ENCODE results near the gene RPL27. TPM values are rescaled to one million over a fixed set of nuclear protein-coding genes. Genes with fewer than 3 reads are reported as not detected.
"Not testable (repeated sequence)": the region's sequence is repeated elsewhere in the genome, so short reads cannot be mapped to it uniquely, and the experiment has no call there.

The RPL27 gene
- polyA plus RNA-seq, 2 donors, result 2,102 to 2,622 TPM

DNA sequence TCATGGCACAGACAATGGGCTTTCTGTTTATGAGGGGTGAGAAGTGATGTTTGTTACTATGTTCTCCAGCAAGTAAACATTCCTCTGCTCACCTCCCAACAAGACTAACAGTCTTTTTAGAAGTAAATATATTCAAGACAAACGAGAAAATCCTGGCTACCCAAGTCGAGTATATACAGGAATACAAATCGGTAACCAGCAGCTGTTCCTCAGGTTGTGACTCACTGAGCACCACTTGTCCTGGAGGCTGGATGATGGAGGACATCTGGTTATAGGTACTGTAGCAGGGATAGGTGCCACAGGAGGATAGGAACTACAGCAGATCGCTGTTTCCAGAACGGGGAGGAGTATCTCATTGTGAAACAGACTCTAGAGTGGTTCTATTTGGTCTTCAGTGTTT is 5.3 kb upstream of the RPL27 start:
- Histone ChIP-seq H3K27me3 (ENCODE audit: control insufficient read depth in 1 of 2, insufficient read depth in 2 of 2, low read length in 2 of 2) (no peaks in the 10 kb centered on the region), H3K4me3 (ENCODE audit: low read depth in 1 of 2, low read length in 2 of 2) (no peak overlapping the region), H3K9me3 (ENCODE audit: control insufficient read depth in 2 of 2, insufficient read depth in 1 of 2, low read depth in 1 of 2, low read length in 1 of 2) (no peaks in the 10 kb centered on the region), H3K4me1 (ENCODE audit: control insufficient read depth in 2 of 2, insufficient read depth in 2 of 2, low read length in 1 of 2) (peaks cover 0 to 2% of the 10 kb centered on the region in 2 donors), H3K27ac (ENCODE audit: low read depth in 2 of 2, low read length in 1 of 2) (no peak overlapping the region), H3K36me3 (ENCODE audit: control insufficient read depth in 2 of 2, insufficient read depth in 2 of 2, low read length in 1 of 2) (peaks cover 19 to 28% of the 10 kb centered on the region in 2 donors)
- 79 to 85% methylated on average over 5 of the region's 5 CpGs for WGBS, 2 donors

DNA sequence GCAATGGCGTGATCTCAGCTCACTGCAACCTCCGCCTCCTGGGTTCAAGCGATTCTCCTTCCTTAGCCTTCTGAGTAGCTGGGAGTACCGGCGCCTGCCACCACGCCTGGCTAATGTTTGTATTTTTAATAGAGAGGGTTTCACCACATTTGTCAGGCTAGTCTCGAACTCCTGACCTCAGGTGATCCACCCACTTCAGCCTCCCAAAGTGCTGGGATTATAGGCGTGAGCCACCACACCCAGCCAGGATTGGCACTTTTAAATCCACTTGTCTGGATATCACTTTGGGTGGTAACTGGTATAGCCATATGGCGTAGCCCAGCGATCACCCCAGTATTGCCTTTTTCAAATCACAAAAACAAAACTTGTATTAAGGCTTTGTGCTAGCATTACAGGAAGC is 4.3 kb upstream of the RPL27 start:
- not testable (repeated sequence) for H3K4me3 ChIP-seq (ENCODE audit: low read depth in 1 of 2, low read length in 2 of 2); H3K4me1 ChIP-seq (ENCODE audit: control insufficient read depth in 2 of 2, insufficient read depth in 2 of 2, low read length in 1 of 2); H3K27ac ChIP-seq (ENCODE audit: low read depth in 2 of 2, low read length in 1 of 2); H3K27me3 ChIP-seq (ENCODE audit: control insufficient read depth in 1 of 2, insufficient read depth in 2 of 2, low read length in 2 of 2); H3K9me3 ChIP-seq (ENCODE audit: control insufficient read depth in 2 of 2, insufficient read depth in 1 of 2, low read depth in 1 of 2, low read length in 1 of 2)
- H3K36me3 ChIP-seq (ENCODE audit: control insufficient read depth in 2 of 2, insufficient read depth in 2 of 2, low read length in 1 of 2), result peaks cover 16 to 23% of the 10 kb centered on the region in 2 donors
- WGBS, 2 donors, result 83% methylated on average over 10 of the region's 10 CpGs

- Histone ChIP-seq H3K9me3 (ENCODE audit: control insufficient read depth in 2 of 2, insufficient read depth in 1 of 2, low read depth in 1 of 2, low read length in 1 of 2) (no peaks in the 10 kb centered on the region), H3K27ac (ENCODE audit: low read depth in 2 of 2, low read length in 1 of 2) (peak overlapping the region; percentile 83 to 93), H3K27me3 (ENCODE audit: control insufficient read depth in 1 of 2, insufficient read depth in 2 of 2, low read length in 2 of 2) (no peaks in the 10 kb centered on the region), H3K4me3 (ENCODE audit: low read depth in 1 of 2, low read length in 2 of 2) (peak overlapping the region in 1 of 2 donors; percentile 33), H3K36me3 (ENCODE audit: control insufficient read depth in 2 of 2, insufficient read depth in 2 of 2, low read length in 1 of 2) (peaks cover 6 to 16% of the 10 kb centered on the region in 2 donors), H3K4me1 (ENCODE audit: control insufficient read depth in 2 of 2, insufficient read depth in 2 of 2, low read length in 1 of 2) (peaks cover 0 to 5% of the 10 kb centered on the region in 2 donors)
- WGBS, 2 donors, result 16 to 18% methylated on average over 5 of the region's 5 CpGs
Measured at GRCh38 chr17:42997390-42997983, 732 bp upstream of the RPL27 start.

GRCh38 chr17:42999003-42999525 is 845 bp downstream of the RPL27 start:
- peaks cover 0 to 5% of the 10 kb centered on the region in 2 donors for H3K4me1 ChIP-seq (ENCODE audit: control insufficient read depth in 2 of 2, insufficient read depth in 2 of 2, low read length in 1 of 2)
- peaks cover 9 to 20% of the 10 kb centered on the region in 2 donors for H3K36me3 ChIP-seq (ENCODE audit: control insufficient read depth in 2 of 2, insufficient read depth in 2 of 2, low read length in 1 of 2)
- WGBS, 2 donors, result 8 to 11% methylated on average over 10 of the region's 10 CpGs
- peak overlapping the region; percentile 82 to 90 for H3K4me3 ChIP-seq (ENCODE audit: low read depth in 1 of 2, low read length in 2 of 2)
- peak overlapping the region; percentile 93 to 98 for H3K27ac ChIP-seq (ENCODE audit: low read depth in 2 of 2, low read length in 1 of 2)
- H3K27me3 ChIP-seq (ENCODE audit: control insufficient read depth in 1 of 2, insufficient read depth in 2 of 2, low read length in 2 of 2), result no peaks in the 10 kb centered on the region
- no peaks in the 10 kb centered on the region for H3K9me3 ChIP-seq (ENCODE audit: control insufficient read depth in 2 of 2, insufficient read depth in 1 of 2, low read depth in 1 of 2, low read length in 1 of 2)

- not testable (repeated sequence) for H3K4me1 ChIP-seq (ENCODE audit: control insufficient read depth in 2 of 2, insufficient read depth in 2 of 2, low read length in 1 of 2); H3K4me3 ChIP-seq (ENCODE audit: low read depth in 1 of 2, low read length in 2 of 2); H3K27ac ChIP-seq (ENCODE audit: low read depth in 2 of 2, low read length in 1 of 2); H3K27me3 ChIP-seq (ENCODE audit: control insufficient read depth in 1 of 2, insufficient read depth in 2 of 2, low read length in 2 of 2); H3K9me3 ChIP-seq (ENCODE audit: control insufficient read depth in 2 of 2, insufficient read depth in 1 of 2, low read depth in 1 of 2, low read length in 1 of 2)
- WGBS, 2 donors, result 93 to 94% methylated on average over 13 of the region's 13 CpGs
- H3K36me3 ChIP-seq (ENCODE audit: control insufficient read depth in 2 of 2, insufficient read depth in 2 of 2, low read length in 1 of 2), result peaks cover 9 to 20% of the 10 kb centered on the region in 2 donors
Measured at GRCh38 chr17:43000894-43001293, 2.7 kb downstream of the RPL27 start.

GRCh38 chr17:43003542-43004172 is 5.4 kb downstream of the RPL27 start:
- WGBS, 2 donors, result 62 to 74% methylated on average over 5 of the region's 5 CpGs
- Histone ChIP-seq H3K27me3 (ENCODE audit: control insufficient read depth in 1 of 2, insufficient read depth in 2 of 2, low read length in 2 of 2) (no peaks in the 10 kb centered on the region), H3K27ac (ENCODE audit: low read depth in 2 of 2, low read length in 1 of 2) (peak overlapping the region; percentile 11 to 71), H3K4me1 (ENCODE audit: control insufficient read depth in 2 of 2, insufficient read depth in 2 of 2, low read length in 1 of 2) (peaks cover 0 to 4% of the 10 kb centered on the region in 2 donors), H3K4me3 (ENCODE audit: low read depth in 1 of 2, low read length in 2 of 2) (no peak overlapping the region), H3K36me3 (ENCODE audit: control insufficient read depth in 2 of 2, insufficient read depth in 2 of 2, low read length in 1 of 2) (peaks cover 9 to 20% of the 10 kb centered on the region in 2 donors), H3K9me3 (ENCODE audit: control insufficient read depth in 2 of 2, insufficient read depth in 1 of 2, low read depth in 1 of 2, low read length in 1 of 2) (no peaks in the 10 kb centered on the region)

GRCh38 chr17:43006639-43007551 is 8.7 kb downstream of the RPL27 start, which contains the start of gene IFI35:
TSS of gene IFI35 (plus strand) at chr17:43006784. CDS start at chr17:43006948, 164 bp downstream.
- peaks cover 9 to 10% of the 10 kb centered on the region in 2 donors for H3K36me3 ChIP-seq (ENCODE audit: control insufficient read depth in 2 of 2, insufficient read depth in 2 of 2, low read length in 1 of 2)
- H3K27ac ChIP-seq (ENCODE audit: low read depth in 2 of 2, low read length in 1 of 2), result peak within 1 kb of the TSS; percentile 91 to 94
- no peaks in the 10 kb centered on the region for H3K27me3 ChIP-seq (ENCODE audit: control insufficient read depth in 1 of 2, insufficient read depth in 2 of 2, low read length in 2 of 2)
- peaks cover 0 to 3% of the 10 kb centered on the region in 2 donors for H3K4me1 ChIP-seq (ENCODE audit: control insufficient read depth in 2 of 2, insufficient read depth in 2 of 2, low read length in 1 of 2)
- H3K4me3 ChIP-seq (ENCODE audit: low read depth in 1 of 2, low read length in 2 of 2), result peak within 1 kb of the TSS; percentile 51 to 56
- no peaks in the 10 kb centered on the region for H3K9me3 ChIP-seq (ENCODE audit: control insufficient read depth in 2 of 2, insufficient read depth in 1 of 2, low read depth in 1 of 2, low read length in 1 of 2)
- WGBS, 2 donors, result 22 to 25% methylated on average over 18 of the region's 18 CpGs

GRCh38 chr17:43010667-43011308 is 12.6 kb downstream of the RPL27 start:
- 78 to 90% methylated on average over 5 of the region's 5 CpGs for WGBS, 2 donors
- Histone ChIP-seq H3K4me1 (ENCODE audit: control insufficient read depth in 2 of 2, insufficient read depth in 2 of 2, low read length in 1 of 2) (peaks cover 0 to 3% of the 10 kb centered on the region in 2 donors), H3K27ac (ENCODE audit: low read depth in 2 of 2, low read length in 1 of 2) (no peak overlapping the region), H3K36me3 (ENCODE audit: control insufficient read depth in 2 of 2, insufficient read depth in 2 of 2, low read length in 1 of 2) (peaks cover 0 to 19% of the 10 kb centered on the region in 2 donors), H3K27me3 (ENCODE audit: control insufficient read depth in 1 of 2, insufficient read depth in 2 of 2, low read length in 2 of 2) (no peaks in the 10 kb centered on the region), H3K4me3 (ENCODE audit: low read depth in 1 of 2, low read length in 2 of 2) (no peak overlapping the region), H3K9me3 (ENCODE audit: control insufficient read depth in 2 of 2, insufficient read depth in 1 of 2, low read depth in 1 of 2, low read length in 1 of 2) (no peaks in the 10 kb centered on the region)

Measured in esophagus (tissue), 2 donors.